Measurements from ENCODE around the gene TP63.
"Not testable (repeated sequence)": the region's sequence is repeated elsewhere in the genome, so short reads cannot be mapped to it uniquely, and the experiment has no call there.

TP63 gene

DNA sequence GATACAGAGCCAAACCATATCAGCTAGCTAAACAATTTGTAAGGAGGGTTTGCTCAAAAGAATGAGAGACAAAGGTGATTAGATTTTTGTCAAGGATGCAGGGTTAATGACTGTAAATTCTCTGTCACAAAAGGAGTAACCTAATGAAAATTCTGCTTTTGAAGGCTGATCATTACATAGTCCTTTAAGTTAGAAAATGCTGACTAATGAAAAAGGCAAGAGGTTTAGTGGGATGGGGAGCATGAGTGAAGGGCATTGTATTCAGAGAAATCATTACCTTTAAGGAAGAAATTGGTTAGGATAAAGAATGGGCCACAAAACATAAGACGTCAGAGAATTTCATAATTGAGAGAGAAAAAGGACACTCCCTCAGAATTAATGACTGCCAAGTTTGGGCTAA, 97.7 kb downstream of the TP63 start:
- DNase-seq, result no peak

DNA sequence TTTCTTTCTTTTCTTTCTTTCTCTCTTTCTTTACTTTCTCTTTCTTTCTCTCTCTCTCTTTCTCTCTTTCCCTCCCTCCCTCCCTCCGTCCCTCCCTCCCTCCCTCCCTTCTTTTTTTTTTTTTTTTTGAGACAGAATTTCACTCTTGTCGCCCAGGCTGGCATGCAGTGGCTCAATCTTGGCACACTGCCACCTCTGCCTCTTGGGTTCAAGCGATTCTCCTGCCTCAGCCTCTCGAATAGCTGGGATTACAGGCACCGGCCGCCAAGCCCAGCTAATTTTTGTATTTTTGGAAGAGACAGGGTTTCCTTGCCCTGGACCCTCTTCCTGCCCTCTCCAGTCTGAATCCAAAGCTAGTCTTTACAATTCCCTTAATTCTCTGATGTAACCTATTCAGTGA, 102.9 kb downstream of the TP63 start:
- DNase-seq, result no peak

DNA sequence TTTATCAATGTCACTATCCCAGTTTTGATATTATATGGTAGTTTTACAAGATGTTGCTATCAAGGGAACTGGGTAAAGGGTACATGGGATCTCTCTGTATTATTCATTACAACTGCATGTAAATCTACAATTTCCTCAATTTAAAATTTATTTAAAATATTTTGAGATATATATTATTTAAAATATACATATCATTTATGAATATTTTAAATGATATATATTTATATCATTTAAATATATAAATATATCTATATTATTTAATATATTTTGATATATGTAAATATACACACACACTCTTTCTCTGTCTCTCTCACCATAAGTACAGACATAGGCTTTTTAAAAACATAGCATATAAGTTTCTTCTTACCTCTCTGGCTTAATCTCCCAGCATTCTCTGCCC, 104.7 kb downstream of the TP63 start:
- DNase-seq, result no peak

DNA sequence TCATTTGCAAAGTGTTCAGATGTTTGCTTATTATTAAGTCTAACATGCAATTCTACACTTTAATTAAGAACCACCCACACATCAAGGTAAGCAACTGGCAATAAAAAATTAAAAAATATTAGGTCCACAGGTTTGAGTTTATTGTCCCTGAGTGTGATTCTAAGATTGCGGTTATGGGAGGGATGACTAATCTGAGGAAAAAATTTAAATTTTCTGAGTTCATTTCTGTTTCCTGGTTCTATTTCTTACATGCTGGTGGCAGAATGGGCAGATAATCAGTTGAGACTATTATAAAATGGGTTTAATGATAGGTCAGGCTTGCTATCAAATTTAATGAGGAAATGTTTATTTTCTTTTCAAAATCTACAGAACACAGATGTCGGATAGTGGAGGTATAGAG, 105.9 kb downstream of the TP63 start:
- DNase-seq, result no peak

DNA sequence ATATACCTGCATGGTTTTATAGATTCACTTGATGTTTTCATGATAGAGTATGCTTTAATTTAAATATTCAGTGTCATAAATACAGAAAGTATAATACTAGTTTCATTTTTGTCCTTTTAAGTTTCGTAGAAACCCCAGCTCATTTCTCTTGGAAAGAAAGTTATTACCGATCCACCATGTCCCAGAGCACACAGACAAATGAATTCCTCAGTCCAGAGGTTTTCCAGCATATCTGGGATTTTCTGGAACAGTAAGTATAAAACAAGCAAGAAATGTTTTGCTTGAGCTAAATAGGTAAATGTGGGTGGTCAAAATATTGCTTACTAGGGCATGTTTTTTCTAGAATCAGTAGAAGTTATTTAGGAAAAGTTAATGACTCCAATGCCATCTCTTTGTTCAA, 106.4 kb downstream of the TP63 start:
- no peak for DNase-seq

DNA sequence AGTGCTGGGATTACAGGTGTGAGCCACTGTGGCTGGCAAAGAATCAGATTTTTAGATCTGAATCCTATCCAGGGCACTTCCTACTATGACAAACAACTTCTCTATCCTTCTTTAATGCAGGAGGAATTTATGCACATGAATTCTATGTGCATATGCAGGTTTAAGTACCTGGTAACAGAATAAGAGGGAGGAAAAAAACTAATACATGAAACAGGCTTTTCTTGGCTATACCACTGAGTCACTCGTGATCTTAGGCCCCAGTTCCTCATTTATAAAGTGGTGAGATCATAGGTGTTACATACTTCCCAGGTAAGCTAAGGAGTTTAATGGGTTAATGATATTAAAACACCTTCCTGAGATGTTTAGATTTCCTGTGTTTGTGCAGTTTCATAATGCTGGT, 108.2 kb downstream of the TP63 start:
- no peak for DNase-seq

DNA sequence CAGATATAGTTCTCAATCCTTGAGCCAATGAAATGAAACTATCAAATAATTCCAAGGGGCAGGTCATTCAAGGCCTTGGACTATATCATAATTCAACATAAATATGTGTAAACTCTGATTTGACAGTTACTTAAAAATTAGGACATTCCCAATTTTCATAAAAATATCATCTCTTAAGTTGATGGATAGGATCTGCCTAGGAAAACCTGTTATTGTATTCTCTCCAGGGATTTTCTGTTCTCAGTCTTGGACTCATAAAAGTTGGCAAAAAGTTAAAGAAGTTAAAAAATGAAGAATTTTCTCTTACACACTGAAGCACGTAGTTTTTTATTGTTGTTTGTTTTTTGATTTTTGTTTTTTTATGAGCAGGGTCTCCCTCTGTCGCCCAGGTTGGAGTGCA, 109.0 kb downstream of the TP63 start:
- no peak for DNase-seq

DNA sequence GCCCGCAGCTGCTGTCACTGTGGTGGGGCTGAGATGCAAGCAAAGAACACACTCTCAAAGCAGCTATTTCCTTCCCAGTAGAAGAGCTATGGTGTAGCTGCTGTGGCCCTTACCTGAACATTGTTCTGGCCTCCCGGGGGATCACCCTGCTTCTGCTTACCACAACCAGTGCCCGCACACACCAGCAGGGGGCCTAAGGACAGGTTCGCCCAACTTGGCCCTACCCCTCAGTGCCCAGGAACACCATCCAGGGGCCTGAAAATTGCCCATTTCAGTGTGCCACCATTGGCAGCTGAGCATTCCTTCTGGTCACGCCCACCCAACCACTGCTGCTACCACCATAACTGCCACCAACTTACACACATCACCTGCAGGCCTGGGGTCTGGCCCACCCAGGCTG, 113.0 kb downstream of the TP63 start:
- no peak for DNase-seq

DNA sequence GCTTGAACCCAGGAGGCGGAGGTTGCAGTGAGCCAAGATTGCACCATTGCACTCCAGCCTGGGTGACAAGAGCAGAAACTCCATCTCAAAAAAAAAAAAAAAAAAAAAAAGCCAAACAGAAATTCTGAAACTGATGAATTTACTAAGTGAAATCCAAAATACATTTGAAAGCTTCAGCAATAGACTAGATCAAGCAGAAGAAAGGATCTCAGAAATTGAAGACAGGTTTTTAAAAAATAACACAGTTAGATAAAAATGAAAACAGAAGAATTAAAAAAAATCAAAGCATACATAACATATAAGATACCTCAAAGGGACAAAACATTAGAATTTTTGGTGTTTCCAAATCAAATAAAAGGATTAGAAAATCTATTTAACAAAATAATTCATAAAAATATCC, 114.4 kb downstream of the TP63 start:
- DNase-seq, result no peak

DNA sequence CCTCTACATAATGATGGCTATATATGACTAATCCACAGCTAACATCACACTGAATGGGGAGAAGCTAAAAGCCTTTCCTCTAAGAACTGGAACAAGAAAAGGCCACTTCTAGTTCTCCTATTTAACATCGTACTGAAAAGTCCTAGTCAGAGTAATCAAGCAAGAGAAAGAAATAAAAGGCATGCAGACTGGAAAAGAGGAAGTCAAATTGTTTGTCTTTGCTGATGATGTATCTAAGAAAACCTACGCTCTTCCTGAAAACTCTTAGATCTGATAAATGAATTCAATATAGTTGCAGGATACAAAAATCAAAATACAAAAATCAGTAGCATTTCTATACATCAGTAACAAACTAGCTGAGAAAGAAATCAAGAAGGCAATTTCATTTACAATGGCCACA, 116.9 kb downstream of the TP63 start:
- DNase-seq, result no peak

DNA sequence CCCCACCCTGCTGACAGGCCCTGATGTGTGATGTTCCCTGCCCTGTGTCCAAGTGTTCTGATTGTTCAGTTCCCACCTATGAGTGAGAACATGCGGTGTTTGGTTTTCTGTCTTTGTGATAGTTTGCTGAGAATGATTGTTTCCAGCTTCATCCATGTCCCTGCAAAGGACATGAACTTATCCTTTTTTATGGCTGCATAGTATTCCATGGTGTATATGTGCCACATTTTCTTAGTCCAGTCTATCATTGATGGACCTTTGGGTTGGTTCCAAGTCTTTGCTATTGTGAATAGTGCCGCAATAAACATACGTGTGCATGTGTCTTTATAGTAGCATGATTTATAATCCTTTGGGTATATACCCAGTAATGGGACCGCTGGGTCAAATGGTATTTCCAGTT, 119.8 kb downstream of the TP63 start:
- DNase-seq, result not testable (repeated sequence)

DNA sequence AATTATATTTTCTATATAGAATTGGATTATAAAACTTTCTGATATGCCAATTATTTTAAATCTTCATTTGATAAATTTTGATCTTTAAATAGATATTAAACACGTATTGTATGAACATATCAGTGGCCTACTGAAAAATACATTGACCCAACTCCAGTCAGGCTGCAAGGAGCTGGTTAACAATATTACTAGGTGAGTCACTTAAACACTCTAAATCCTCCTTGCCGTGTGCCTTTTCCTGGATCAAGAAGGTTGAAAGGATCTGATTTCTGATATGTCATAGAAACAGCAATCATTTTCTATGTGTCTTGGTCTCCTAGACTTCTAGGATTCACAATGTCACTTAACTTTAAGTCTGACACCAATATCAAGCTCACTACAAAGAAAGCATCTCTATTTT, 123.2 kb downstream of the TP63 start:
- no peak for DNase-seq

DNA sequence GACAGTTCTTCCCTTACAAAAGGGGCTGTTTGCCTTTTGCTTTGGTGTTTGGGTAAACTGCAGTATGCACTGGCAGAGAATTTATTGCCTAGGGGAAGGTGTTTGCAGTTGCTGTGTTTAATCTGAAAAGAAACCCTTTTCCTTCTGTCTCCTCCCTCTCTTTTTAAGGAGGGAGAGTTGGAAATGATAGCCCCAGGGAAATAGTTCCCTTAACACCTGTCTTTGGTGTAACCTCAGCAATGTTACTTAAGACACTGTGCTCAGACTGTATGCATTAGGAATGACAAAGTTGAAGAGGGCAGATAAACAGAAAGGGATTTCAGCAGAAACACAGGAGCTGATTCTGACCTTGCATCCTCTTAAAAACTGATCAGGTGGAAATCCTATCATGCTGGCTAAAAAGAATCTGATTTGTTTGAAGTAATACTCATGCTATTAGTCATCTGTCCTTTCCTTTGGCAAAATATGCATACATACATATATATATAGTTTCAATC, 125.4 kb downstream of the TP63 start:
- DNase-seq, result no peak

DNA sequence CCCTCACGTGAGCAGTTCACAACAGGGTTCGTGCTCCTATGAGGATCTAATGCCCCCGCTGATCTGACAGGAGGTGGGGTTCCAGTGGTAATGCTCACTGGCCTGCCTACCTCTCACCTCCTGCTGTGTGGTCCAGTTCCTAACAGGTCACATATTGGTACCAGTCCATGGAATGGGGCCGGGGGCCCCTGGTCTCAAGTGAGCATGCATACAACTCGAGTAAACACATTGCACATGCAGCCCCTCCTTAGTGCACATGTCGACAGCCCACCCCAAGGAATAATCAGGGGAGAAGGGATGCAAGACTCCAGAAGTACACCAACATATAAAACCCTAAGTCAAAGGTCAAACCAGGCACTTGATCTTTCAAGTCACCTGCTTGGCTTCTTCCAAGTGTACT, 127.0 kb downstream of the TP63 start:
- DNase-seq, result no peak

DNA sequence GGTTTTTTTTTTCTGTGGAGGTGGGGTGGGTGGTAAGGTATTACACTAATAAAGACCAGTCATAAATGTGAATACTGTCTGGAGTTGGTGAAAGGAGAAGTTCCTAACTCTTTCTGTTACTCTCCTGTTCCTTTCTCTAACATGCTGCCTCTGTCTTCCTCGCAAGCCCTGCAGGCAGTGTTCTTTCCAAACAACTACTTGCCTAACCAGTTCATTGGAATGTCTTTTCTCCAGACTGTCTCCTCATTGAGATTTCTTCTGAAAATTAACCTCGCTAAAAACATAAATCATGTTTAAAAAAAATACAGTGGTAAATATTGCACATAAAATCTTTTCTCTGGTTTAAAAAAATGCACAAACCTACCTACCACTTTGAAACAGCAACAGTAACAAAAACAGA, 135.2 kb downstream of the TP63 start:
- DNase-seq, result no peak

DNA sequence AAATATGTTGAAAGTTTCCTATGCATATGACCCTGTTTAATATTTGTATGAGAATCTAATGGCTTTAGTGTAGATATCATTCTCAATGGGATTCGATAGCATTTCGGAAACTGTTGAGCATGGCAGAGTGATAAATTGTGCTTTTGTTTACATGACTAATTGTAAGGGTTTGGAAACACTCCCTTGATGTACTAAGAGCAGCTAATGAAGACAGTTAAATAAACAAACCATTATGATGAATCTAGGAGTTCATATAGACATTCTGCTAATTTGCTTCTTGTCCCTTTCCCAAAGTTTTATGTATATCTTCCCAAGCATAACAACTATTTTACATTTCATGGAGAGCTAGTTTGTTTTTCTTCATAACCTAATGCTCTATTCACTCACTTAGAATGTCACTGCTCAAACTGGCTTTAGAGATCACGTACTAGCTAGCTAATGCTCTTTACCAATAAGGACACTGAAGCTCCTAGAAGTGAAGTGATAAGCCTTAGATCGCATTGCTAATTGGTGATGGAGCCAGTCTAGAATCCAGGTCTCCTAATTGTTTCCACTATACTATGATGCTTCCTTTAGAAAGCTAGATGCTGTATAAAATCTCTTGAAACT, 140.8 kb downstream of the TP63 start:
- DNase-seq, result no peak

DNA sequence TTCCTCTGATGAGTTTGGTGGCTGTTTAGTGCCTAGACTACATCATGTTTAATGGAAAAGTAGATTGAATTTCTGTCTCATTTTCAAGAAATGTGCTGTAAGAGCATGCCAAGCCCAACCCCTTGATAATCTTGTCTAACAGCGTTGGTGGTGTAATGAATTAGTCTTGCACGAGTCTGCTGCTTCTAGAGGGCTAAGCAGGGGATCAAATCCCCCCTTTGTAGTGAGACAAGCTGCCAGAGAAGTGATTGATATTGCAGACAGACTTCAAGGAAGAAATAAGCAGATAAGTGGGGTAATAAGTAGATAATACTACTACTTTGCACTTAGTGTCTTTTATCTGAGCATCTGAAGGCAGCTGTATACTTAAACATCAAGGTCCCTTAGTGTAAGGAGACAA, 141.4 kb downstream of the TP63 start:
- DNase-seq, result no peak

DNA sequence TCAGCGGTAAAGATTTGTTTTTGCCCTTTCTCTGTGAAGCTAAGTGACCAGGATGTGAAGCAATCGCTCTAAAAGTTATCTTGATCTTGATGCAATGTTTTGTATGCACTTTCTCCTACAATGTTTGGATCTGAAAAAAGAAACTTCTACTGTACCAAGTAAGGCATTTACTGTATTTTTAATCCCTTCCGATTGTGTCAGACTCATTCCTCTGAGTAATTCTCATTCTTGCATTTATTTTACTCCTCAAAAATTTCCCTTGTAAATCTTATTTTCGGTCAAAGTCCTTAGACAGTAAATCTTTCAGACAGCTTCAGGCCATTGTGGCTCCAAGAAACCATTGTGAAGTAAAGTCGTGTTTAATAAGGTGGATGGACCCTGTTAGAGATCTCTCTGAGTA, 141.9 kb downstream of the TP63 start:
- no peak for DNase-seq

DNA sequence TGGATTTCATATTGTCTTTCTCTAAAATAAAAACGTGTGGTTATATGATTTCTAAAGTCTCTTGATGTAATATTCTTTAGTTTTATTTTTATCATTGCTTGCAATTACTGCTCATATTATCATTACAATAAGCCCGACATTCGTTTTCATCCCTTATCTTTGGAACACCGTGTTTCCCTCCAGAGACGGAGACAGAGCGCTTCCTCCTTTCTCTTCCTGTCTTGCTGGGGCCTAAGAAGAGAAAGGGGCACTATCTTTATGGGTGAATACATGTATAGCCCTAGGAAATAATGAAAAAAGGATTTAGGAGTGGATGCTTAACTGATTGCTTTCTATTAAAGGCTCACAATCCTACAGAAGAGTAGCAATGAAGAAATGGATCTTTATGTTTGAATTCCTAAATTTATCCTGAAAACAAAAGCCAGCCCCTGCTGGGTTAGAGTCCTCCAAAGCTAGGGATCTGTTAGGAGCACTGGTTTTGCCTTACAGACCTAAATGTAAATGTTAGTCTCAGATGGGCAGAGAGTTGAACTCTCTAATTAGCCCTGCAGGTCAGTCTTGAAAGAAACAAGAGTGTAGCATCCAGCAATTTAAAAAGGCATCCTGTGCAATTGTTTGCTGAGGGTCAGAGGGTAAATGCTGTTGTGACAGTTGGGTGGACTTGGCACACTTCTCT, 145.1 kb downstream of the TP63 start:
- no peak for DNase-seq

DNA sequence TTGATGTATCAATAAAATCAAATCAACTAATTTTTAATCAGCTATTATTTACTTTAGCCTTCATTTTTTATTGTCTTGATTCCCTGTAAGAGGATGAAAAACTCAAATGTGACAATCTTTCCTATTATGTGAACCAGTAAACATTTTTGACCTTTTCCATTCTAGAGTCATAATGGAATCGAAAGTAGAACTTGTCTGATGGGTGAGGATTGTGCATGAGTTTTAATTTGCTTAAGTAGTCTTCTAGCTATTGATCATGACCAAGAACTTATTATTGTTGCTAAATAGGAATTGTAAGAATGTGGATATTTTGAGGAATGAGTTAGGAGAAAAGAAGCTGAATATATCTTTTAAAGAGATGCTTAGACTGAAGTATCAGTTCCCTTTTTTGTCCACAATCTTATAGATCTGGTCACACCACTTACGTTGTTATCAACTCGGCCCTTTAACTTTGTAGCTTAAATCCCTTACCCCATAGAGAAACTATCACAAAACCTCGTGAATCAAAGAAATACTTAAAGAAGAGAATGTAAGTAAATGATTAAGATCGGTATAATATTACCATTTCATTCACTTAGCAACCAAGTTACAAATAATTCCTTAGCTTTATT, 147.3 kb downstream of the TP63 start:
- DNase-seq, result no peak

DNA sequence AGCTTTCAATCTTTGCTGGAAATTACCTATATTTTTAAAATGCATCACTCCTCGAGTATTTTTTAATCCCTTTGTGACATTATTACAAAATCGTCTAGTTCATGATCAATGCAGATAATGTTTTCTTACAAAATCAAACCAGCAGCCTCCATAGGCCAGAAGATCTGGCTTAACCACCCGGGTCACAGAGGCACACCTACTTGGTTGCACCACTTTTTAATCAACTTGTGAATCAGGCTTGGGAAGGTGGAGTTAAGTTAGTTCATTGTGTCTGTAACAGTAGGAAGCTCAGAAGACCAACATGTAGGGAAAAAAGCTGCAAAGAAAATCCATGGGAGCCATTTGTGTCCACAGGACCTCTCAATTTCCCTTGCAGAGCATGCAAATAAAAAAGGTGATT, 148.0 kb downstream of the TP63 start:
- no peak for DNase-seq

DNA sequence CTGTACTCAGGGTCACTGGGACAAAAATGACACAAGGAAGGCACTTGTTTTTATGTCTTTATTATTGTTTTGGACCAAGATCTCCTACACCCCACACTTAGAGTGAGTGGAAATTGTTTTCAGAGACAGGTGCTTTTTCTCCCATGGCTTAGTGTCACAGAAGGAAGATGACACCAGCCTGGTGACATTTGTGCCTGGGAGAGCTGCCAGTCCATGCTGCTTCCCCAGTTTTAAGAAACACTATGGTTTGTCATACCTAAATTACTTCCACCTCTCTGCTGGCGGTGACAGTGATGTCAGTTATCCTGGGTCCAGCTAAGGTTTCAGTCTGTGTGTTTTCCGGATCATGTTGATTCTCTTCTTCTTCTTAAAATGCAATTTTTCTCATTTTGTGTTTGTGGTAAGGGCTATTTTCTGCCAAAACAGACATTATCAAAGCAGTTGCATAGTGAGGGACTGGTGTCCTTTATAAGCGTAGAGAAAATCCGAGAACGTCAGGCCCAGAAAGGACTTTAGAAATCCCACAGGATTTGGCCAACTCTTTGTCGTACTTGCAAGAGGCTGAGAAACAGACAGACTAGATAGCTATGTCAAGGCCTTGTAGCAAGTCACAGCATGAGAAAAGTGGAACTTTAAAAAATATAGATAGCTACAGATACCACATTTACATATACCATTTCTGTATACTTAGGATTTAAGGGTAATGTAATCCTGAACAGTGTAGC, 149.5 kb downstream of the TP63 start:
- no peak for DNase-seq

DNA sequence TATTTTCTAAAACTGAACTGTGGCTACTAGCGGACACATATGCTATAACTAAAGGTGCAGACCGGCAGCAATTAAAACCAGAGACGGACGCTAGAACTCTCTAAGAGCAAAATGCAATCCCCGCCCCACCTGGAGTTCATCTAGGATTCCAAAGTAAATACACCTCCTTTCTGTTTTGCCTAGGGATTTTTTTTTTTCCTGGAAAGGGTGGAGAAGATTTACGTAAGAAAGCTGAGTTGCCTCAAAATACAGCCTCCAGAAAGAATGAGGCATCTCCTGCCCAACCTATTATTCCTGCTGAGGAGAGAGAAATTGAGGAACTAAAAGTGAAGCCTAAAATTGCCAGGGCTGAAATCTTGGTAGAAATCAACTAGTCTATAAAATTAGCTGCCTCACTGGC, 150.2 kb downstream of the TP63 start:
- no peak for DNase-seq
